Measurements from ENCODE around the gene CUTA. TPM values are rescaled to one million over a fixed set of nuclear protein-coding genes. Genes with fewer than 3 reads are reported as not detected.
"Not testable (repeated sequence)": the region's sequence is repeated elsewhere in the genome, so short reads cannot be mapped to it uniquely, and the experiment has no call there.

CUTA gene
- total RNA-seq, 2 donors from 2014 or later = 198 to 219 TPM

- no peak overlapping the region for H3K4me3 Mint-ChIP-seq
- no peaks in the 10 kb centered on the region for H3K9me3 Mint-ChIP-seq
- peak; percentile 58 for DNase-seq
- peak overlapping the region; percentile 92 for H3K27ac Mint-ChIP-seq
- H3K4me1 Mint-ChIP-seq = peaks cover 27% of the 10 kb centered on the region
- H3K27me3 Mint-ChIP-seq (ENCODE audit: insufficient read depth) = no peaks in the 10 kb centered on the region
- Histone ChIP-seq H3K9me3 (ENCODE audit: control insufficient read depth, low read length) (no peaks in the 10 kb centered on the region), H3K9ac (ENCODE audit: extremely low read depth, low read length, poor library complexity, severe bottlenecking) (no peak overlapping the region), H3K27ac (ENCODE audit: low read depth, low read length) (no peak overlapping the region), H3K27me3 (ENCODE audit: control insufficient read depth, insufficient read depth, low read length, poor library complexity, severe bottlenecking) (no peaks in the 10 kb centered on the region), H3K36me3 (ENCODE audit: control insufficient read depth, insufficient read depth, low read length) (no peaks in the 10 kb centered on the region), H3K4me3 (ENCODE audit: low read length) (no peak overlapping the region), H3K4me1 (ENCODE audit: control insufficient read depth, insufficient read depth, low read length) (peaks cover 11% of the 10 kb centered on the region)
- H3K36me3 Mint-ChIP-seq (ENCODE audit: low read depth) = no peaks in the 10 kb centered on the region
- 64 to 75% methylated on average over 5 of the region's 5 CpGs for WGBS, 2 experiments (ENCODE audit: insufficient coverage in 1 of 2, insufficient read length in 1 of 2)
- no peak for TF ChIP-seq CTCF (conservative IDR thresholded peaks at IDR 0.05)
Measured at GRCh38 chr6:33372526-33373123, 45.3 kb downstream of the CUTA start.

- H3K27me3 Mint-ChIP-seq (ENCODE audit: insufficient read depth); H3K27me3 ChIP-seq (ENCODE audit: control insufficient read depth, insufficient read depth, low read length, poor library complexity, severe bottlenecking); H3K9me3 ChIP-seq (ENCODE audit: control insufficient read depth, low read length); H3K36me3 Mint-ChIP-seq (ENCODE audit: low read depth); DNase-seq; H3K4me3 ChIP-seq (ENCODE audit: low read length); H3K9ac ChIP-seq (ENCODE audit: extremely low read depth, low read length, poor library complexity, severe bottlenecking); H3K27ac Mint-ChIP-seq; H3K9me3 Mint-ChIP-seq; H3K27ac ChIP-seq (ENCODE audit: low read depth, low read length); H3K36me3 ChIP-seq (ENCODE audit: control insufficient read depth, insufficient read depth, low read length); H3K4me3 Mint-ChIP-seq: not testable (repeated sequence)
- H3K4me1 Mint-ChIP-seq = peaks cover 27% of the 10 kb centered on the region
- H3K4me1 ChIP-seq (ENCODE audit: control insufficient read depth, insufficient read depth, low read length) = peaks cover 11% of the 10 kb centered on the region
- 89 to 97% methylated on average over 6 to 8 of the region's 8 CpGs for WGBS, 2 experiments (ENCODE audit: insufficient coverage in 1 of 2, insufficient read length in 1 of 2)
Measured at GRCh38 chr6:33371901-33372300, 46.0 kb downstream of the CUTA start.

- H3K9ac ChIP-seq (ENCODE audit: extremely low read depth, low read length, poor library complexity, severe bottlenecking); H3K4me3 ChIP-seq (ENCODE audit: low read length); H3K9me3 Mint-ChIP-seq; H3K9me3 ChIP-seq (ENCODE audit: control insufficient read depth, low read length); H3K27me3 ChIP-seq (ENCODE audit: control insufficient read depth, insufficient read depth, low read length, poor library complexity, severe bottlenecking); H3K27me3 Mint-ChIP-seq (ENCODE audit: insufficient read depth); H3K4me3 Mint-ChIP-seq; H3K27ac Mint-ChIP-seq; DNase-seq; H3K36me3 Mint-ChIP-seq (ENCODE audit: low read depth); H3K4me1 ChIP-seq (ENCODE audit: control insufficient read depth, insufficient read depth, low read length); H3K36me3 ChIP-seq (ENCODE audit: control insufficient read depth, insufficient read depth, low read length); H3K27ac ChIP-seq (ENCODE audit: low read depth, low read length): not testable (repeated sequence)
- WGBS, 2 experiments (ENCODE audit: insufficient coverage in 1 of 2, insufficient read length in 1 of 2) = 93% methylated on average over 5 of the region's 5 CpGs; no CpG with 5 or more reads in 1 of the 2 experiments
- peaks cover 14% of the 10 kb centered on the region for H3K4me1 Mint-ChIP-seq
Measured at GRCh38 chr6:33367715-33368025, 50.2 kb downstream of the CUTA start.

GRCh38 chr6:33367009-33367714 is 50.7 kb downstream of the CUTA start:
- no peaks in the 10 kb centered on the region for H3K36me3 Mint-ChIP-seq (ENCODE audit: low read depth)
- Histone ChIP-seq H3K9me3 (ENCODE audit: control insufficient read depth, low read length) (no peaks in the 10 kb centered on the region), H3K27me3 (ENCODE audit: control insufficient read depth, insufficient read depth, low read length, poor library complexity, severe bottlenecking) (no peaks in the 10 kb centered on the region), H3K36me3 (ENCODE audit: control insufficient read depth, insufficient read depth, low read length) (no peaks in the 10 kb centered on the region), H3K27ac (ENCODE audit: low read depth, low read length) (no peak overlapping the region), H3K9ac (ENCODE audit: extremely low read depth, low read length, poor library complexity, severe bottlenecking) (no peak overlapping the region), H3K4me3 (ENCODE audit: low read length) (no peak overlapping the region), H3K4me1 (ENCODE audit: control insufficient read depth, insufficient read depth, low read length) (no peaks in the 10 kb centered on the region)
- WGBS, 2 experiments (ENCODE audit: insufficient coverage in 1 of 2, insufficient read length in 1 of 2) = 88 to 89% methylated on average over 3 to 7 of the region's 8 CpGs
- H3K4me1 Mint-ChIP-seq = peaks cover 9% of the 10 kb centered on the region
- TF ChIP-seq CTCF (conservative IDR thresholded peaks at IDR 0.05) = no peak
- no peaks in the 10 kb centered on the region for H3K9me3 Mint-ChIP-seq
- no peak overlapping the region for H3K27ac Mint-ChIP-seq
- no peak overlapping the region for H3K4me3 Mint-ChIP-seq
- H3K27me3 Mint-ChIP-seq (ENCODE audit: insufficient read depth) = no peaks in the 10 kb centered on the region
- no peak for DNase-seq

Small RNA genes lying within 50 kb of the gene (microRNA-seq; reads per million reads assigned to microRNA genes)
- gene MIR5004 (ENCODE audit: borderline microRNAs expressed) = not detected

Other genes with a start within 250 kb of the CUTA start
- 1 to 10 TPM; 1.3 to 2.8 TPM for gene COL11A2, start 225.6 kb downstream of the CUTA start, total RNA-seq
- 10 to 100 TPM; 24.8 to 27.2 TPM for gene RXRB, start 217.4 kb downstream of the CUTA start, total RNA-seq
- 100 to 1,000 TPM; 123 to 163 TPM for gene SLC39A7, start 217.2 kb downstream of the CUTA start, total RNA-seq
- 1 to 10 TPM; 5.7 to 6.8 TPM for gene HSD17B8, start 213.5 kb downstream of the CUTA start, total RNA-seq
- 10 to 100 TPM; 31.0 to 31.8 TPM for gene RING1, start 209.6 kb downstream of the CUTA start, total RNA-seq
- gene VPS52, start 146.2 kb downstream of the CUTA start, total RNA-seq = 10 to 100 TPM; 51.4 to 63.9 TPM
- 1,000 to 10,000 TPM; 2,541 to 3,009 TPM for gene RPS18, start 146.0 kb downstream of the CUTA start, total RNA-seq
- 1 to 10 TPM; 3.9 to 5.5 TPM for gene B3GALT4, start 141.0 kb downstream of the CUTA start, total RNA-seq
- gene WDR46, start 128.9 kb downstream of the CUTA start, total RNA-seq = 10 to 100 TPM; 42.9 to 62.5 TPM
- 10 to 100 TPM; 69.9 to 86.4 TPM for gene PFDN6, start 128.5 kb downstream of the CUTA start, total RNA-seq
- gene RGL2, start 119.2 kb downstream of the CUTA start, total RNA-seq = 10 to 100 TPM; 85.6 to 98.0 TPM
- gene TAPBP, start 104.0 kb downstream of the CUTA start, total RNA-seq = 10 to 100 TPM in 1 of 2 donors, 1 to 10 TPM in 1; 7.0 to 11.1 TPM
- 10 to 100 TPM; 15.2 to 19.8 TPM for gene ZBTB22, start 100.4 kb downstream of the CUTA start, total RNA-seq
- gene DAXX, start 95.1 kb downstream of the CUTA start, total RNA-seq = 10 to 100 TPM; 51.2 to 52.6 TPM
- 10 to 100 TPM; 56.6 to 94.3 TPM for gene KIFC1, start 26.3 kb downstream of the CUTA start, total RNA-seq
- 10 to 100 TPM; 71.4 to 75.7 TPM for gene PHF1, start 7.1 kb downstream of the CUTA start, total RNA-seq
- 10 to 100 TPM; 90.2 to 94.2 TPM for gene SYNGAP1, start 2.0 kb upstream of the CUTA start, total RNA-seq
- gene ZBTB9, start 36.5 kb upstream of the CUTA start, total RNA-seq = 10 to 100 TPM; 18.0 to 20.6 TPM
- 10 to 100 TPM; 39.9 to 41.2 TPM for gene BAK1, start 162.2 kb upstream of the CUTA start, total RNA-seq
- 10 to 100 TPM; 29.6 to 33.3 TPM for gene ITPR3, start 203.2 kb upstream of the CUTA start, total RNA-seq